Mucosa of gallbladder (tissue), 1 donor: Measurements from ENCODE around the gene RRP15. TPM values are rescaled to one million over a fixed set of nuclear protein-coding genes. Genes with fewer than 3 reads are reported as not detected.

Experiments
- DNase-seq: peaks from one replicate; pipeline ENCODE4 v3.0.0-alpha.2; 2020; ENCODE audit warnings: low spot score
- total RNA-seq: library from RNA; stranded (reverse); gene quantifications from one replicate; pipeline ENCODE4 v1.2.1, GENCODE V29; 2021
- donor health status: DM: no; HTN: no; CAD: no.

The RRP15 gene
- total RNA-seq, 1 donor from 2014 or later: 9.5 TPM

- DNase-seq: no peak
Measured at GRCh38 chr1:218361298-218362065, 76.4 kb downstream of the RRP15 start.

DNA sequence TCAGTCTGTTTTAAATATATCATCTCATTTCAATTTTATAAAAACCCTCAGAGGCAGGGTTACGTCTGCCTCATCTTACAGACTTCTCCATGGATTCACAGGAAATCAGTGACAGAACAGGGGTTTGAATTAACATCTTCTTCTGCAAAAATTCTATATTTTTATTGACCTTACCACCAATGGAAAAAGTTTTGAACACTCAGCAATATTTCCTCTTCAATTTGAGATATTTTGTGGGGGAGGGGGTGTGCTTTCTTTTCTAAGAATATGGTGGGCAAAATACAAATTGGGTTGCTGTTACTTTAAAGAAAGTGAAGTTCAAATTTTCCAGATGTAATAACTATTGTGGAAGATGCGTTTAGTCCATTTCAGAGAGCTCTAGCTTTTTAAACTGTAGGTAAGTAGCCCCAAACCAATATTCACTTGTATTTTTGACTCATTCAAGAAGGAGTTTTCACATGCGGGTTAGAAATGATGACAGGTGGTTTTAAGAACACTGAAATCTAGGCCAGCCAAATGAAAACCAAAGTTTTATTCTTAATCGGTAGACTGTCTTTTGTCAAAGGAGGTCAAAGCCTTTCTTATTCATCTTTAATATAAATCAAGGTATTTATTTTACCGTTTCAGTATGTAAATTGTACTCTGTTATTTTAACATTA, 77.5 kb downstream of the RRP15 start:
- DNase-seq: no peak

DNA sequence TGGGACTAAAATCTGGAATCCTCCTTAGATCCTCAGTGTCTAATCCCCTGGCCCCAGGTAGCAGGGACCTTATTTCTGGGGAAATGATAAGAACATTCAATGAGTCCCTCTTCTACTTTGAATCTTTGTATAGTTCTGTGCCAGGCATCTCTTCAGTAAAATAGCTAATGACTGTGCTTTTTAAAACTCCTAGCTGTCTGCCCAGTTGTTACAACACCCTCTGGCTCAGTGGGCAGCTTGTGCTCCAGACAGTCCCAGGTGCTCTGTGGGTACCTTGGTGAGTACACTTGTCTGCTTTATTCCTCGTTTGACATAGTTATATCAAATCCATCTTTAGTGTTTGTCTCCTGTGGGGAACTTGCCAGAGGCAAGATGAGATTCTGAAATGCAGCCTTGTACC, 78.0 kb downstream of the RRP15 start:
- no peak for DNase-seq

- DNase-seq: no peak
Measured at GRCh38 chr1:218364028-218364710, 79.1 kb downstream of the RRP15 start.

DNA sequence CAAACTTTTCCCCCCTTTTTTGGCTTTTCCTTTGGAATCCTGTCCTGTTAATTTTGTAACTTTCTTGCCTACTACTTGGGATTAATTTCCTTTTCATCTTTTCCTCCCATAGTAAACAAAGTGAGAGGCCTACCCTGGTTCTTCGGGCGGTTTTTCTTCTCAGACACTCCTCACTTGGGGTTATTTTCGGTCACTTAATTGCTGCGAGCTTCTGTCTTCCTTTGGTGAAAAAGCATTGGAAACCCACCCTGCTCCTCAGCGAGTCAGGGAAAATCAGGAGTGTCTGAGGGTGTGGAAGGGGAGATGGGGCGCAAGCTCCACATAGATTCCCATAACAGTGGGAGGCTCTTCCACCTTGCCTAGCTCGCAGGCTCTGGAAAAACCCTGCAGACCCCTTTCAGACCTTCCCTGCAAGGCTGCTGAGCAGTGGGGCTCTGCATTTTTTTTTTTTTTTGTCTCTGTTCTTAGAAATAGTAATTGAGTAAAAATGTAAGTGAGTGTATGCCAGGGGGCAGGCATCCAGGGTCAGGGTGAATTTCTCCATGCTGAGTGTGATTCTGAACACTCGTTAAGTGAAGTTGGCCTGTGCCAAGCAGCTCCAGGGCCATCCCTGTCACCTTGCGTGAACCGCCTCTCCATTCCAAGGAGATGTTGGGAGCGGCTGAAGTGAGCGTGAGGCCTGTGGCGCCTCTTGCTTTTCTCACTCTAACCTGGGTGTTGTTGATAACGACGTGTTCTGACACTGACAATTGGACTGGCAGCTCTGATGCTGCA, 80.3 kb downstream of the RRP15 start:
- no peak for DNase-seq

DNA sequence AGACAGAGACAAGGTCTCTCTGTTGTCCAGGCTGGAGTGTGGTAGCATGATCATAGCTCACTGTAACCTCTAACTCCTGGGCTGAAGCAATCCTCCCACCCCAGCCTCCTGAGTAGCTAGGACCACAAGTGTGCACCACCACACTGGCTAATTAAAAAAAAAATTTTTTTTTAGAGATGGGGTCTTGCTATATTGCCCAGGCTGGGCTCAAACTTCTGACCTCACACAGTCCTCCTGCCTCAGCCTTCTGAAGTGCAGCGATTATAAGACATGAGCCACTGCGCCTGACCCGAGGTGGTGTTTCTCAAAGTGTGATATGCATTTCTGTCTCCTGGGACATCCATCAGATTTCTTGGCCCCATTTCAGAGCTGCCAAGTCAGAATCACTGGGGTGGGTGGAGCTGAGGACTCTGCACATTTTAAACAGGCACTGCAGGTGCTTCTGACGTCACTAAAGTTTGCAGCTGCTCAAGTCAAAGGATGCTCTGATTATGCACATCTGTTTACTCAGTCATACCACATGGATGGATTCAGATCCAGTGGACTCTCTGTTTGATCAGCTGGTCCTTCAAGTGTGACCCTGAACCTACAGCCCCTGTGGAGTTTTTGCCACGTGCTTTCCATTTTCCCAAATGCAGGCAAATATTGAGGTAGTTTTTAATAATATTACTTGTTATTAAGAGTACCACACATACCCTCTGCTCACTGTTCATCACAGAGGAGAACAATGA, 81.4 kb downstream of the RRP15 start:
- DNase-seq: no peak

- no peak for DNase-seq
Measured at GRCh38 chr1:218367118-218367517, 82.0 kb downstream of the RRP15 start.

DNA sequence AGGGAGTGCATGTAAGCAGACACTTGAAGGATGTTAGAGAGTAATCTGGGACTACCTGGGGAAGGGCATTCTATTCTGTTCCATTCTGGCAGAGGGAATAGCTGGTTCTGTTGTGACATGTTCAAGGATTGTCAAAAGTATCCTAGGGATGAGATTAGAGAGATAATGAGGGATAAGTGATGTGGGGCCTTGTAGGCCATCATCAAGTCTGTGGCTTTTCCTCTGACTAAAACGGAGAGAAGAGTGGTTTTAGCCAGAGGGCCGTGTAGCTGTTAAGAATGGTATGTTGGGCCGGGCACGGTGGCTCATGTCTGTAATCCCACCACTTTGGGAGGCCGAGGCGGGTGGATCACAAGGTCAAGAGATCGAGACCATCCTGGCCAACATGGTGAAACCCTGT, 83.6 kb downstream of the RRP15 start:
- no peak for DNase-seq

DNA sequence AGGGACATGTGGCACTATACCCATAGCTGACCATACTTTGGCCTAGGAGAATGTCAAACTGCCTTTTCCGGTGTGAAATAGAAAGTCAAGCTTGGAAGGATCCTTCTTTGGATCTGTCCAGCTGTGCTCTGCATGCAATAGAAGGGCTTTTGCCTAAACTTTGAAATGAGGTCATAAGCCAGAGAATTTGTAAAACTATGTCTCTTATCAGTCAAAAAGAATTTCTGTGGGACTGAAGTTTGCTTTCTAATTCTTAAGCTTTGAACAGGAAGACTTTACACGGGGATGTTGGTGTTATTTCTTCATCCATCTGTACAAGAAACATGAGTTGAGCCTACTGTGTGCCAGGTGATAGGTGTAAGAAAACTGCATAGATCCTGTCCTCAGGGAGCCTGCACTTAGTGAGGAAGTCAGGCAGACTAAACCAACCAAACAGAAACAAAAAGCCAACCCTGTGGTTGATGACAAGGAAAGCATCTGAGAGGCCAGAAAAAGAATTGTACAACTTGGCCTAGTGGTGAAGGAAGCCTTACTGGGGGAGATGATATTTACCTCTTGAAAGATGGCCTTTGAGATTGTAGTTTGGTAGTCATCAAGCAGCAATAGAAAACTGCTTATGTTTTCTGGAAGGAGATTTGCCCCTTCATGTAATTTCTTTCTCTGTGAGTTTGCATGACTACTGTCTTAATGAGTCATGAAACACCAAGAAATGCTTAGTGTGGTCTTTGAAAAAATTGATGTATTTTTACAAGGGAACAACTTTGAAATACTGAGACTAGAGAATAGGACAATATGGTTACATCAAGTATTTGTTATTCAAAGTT, 84.8 kb downstream of the RRP15 start:
- no peak for DNase-seq

DNA sequence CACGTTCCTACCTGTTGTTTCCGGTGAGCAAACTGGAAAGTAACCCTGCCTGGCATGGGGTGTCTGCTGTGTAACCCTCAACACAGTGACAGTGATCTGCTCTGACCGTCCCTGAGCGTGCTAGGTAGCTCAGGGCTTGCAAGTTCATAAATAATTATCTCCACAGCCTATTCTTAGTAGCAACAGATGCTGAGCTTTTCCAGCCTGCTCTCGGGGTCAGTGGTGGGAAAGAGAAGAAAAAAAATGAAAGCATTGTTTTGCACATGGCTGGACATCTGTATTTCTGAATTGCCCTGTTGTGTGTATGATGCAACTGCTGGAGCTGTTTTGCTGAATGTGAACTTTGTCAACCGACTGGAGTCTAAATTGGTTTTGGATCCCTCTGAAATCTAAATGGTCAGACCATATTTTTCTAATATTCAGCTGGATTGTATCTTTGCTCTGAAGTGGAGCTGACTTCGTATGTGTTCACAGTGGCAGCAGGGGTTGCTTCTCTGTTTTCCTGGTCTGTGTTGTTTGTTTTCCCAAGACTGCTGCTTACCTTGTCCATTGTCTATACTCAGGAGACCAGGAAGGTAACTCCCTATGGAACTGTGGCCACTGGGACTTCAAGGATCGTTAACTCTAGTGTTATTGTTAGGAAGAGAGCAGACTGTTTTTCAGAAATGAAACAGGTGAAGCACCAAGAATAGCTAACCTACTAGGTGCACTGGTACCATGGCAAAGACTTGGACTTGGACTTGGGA, 87.0 kb downstream of the RRP15 start:
- peak; percentile 27 for DNase-seq

GRCh38 chr1:218374401-218375353, 89.6 kb downstream of the RRP15 start:
- no peak for DNase-seq

DNA sequence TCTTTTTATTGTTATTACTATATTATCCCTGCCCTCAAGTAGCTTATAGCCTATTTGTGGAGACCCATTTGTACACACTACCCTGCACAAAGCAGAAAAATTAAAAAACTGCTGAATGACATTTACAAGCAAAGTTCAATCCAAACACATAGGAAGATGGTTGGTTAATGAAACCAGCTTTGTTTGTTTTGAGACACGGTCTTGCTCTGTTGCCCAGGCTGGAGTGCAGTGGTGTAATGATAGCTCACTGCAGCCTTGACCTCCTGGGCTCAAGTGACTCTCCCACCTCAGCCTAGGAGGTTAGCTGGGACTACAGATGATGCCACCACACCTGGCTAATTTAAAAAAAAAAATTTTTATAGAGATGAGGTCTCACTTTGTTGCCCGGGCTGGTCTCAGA, 91.6 kb downstream of the RRP15 start:
- DNase-seq: no peak

GRCh38 chr1:218377143-218377660, 92.1 kb downstream of the RRP15 start:
- DNase-seq: no peak

GRCh38 chr1:218380125-218380977, 95.3 kb downstream of the RRP15 start:
- peak; percentile 63 for DNase-seq

- DNase-seq: no peak
Measured at GRCh38 chr1:218382261-218382660, 97.2 kb downstream of the RRP15 start.

DNA sequence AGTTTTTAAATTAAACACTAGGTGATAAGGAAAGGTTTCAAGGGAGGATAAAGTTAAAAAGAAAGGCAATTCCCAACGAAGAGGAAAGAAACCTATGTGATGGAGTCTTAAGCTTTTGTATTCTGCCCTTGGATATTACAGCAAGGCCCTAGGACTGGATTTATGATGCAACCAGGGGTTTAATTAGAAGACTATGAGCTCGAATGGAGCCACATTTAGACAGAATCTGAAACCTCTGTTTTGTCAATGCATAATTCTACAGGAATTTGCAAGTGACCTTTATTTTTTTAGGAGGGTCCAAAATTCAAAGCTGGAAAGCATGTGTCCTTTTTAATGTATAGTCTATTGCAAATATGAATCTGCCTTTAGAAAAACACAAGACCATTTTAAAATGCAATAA, 98.0 kb downstream of the RRP15 start:
- DNase-seq: no peak

DNA sequence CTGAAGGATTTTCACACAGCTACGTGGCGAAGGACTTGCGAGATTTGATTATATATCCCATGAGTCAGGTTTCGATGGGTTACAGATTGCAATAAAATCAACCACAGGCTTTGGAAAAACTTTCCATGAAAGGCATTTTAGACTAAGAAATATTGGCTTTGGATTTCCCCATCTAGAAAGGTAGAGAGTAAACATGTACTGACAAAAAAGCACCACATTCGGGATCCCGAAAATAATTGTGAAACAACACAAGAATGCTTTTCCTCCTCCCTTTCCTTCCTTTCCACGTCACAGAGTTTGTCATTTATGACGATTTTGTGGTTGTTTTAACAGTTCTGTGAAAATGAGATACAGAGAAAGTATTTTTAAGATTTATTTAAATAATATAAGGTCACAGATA, 98.6 kb downstream of the RRP15 start:
- DNase-seq: no peak
